GM23338 (cell line): ENCODE measurements around the gene USP19. TPM values are rescaled to one million over a fixed set of nuclear protein-coding genes. Genes with fewer than 3 reads are reported as not detected.

Source experiments
- ATAC-seq: fragments of 200-7000 bp; cut with Tn5 transposase; 3 replicates; pipeline ENCODE4 v1.9.1; 2020
- DNase-seq: peaks from one replicate; pipeline ENCODE4 v3.0.0-alpha.2; 2015; ENCODE audit warnings: low spot score
- H2AFZ ChIP-seq: fragments of 200-600 bp; sonication (generic); 2 replicates; pipeline ENCODE4 v1.8.0; 2016; ENCODE audit warnings: antibody characterized with exemption, mild to moderate bottlenecking, moderate library complexity
- H3F3A ChIP-seq: fragments of 200-600 bp; sonication (generic); replicated peaks from 2 replicates; pipeline ENCODE4 v1.8.0; 2017; ENCODE audit warnings: antibody characterized with exemption, mixed run types, low read depth
- H3K27ac ChIP-seq: fragments of 200-600 bp; sonication (generic); 2 replicates; pipeline ENCODE4 v1.6.1; 2016; ENCODE audit warnings: low read depth
- H3K27me3 ChIP-seq: fragments of 200-600 bp; sonication (generic); 2 replicates; pipeline ENCODE4 v1.8.0; 2016; ENCODE audit warnings: mild to moderate bottlenecking, mixed run types, moderate library complexity; ENCODE audit not compliant: insufficient read depth
- H3K36me3 ChIP-seq: fragments of 200-600 bp; sonication (generic); 2 replicates; pipeline ENCODE4 v1.8.0; 2016; ENCODE audit warnings: mild to moderate bottlenecking; ENCODE audit not compliant: insufficient read depth
- H3K4me1 ChIP-seq: fragments of 200-600 bp; sonication (generic); 2 replicates; pipeline ENCODE4 v1.8.0; 2016; ENCODE audit warnings: mild to moderate bottlenecking, moderate library complexity; ENCODE audit not compliant: insufficient read depth
- H3K4me2 ChIP-seq: fragments of 200-600 bp; sonication (generic); 2 replicates; pipeline ENCODE4 v1.7.1; 2017; ENCODE audit warnings: mixed run types
- H3K4me3 ChIP-seq: fragments of 200-600 bp; sonication (generic); 2 replicates; pipeline ENCODE4 v1.6.1; 2016; ENCODE audit warnings: mixed run types
- H3K79me2 ChIP-seq: fragments of 200-600 bp; sonication (generic); replicated peaks from 2 replicates; pipeline ENCODE4 v1.8.0; 2017; ENCODE audit warnings: mild to moderate bottlenecking; ENCODE audit not compliant: insufficient read depth
- H3K9me2 ChIP-seq: fragments of 200-600 bp; sonication (generic); 2 replicates; pipeline ENCODE4 v1.8.0; 2017; ENCODE audit not compliant: insufficient read depth
- H4K20me1 ChIP-seq: fragments of 200-600 bp; sonication (generic); replicated peaks from 2 replicates; pipeline ENCODE4 v1.8.0; 2017; ENCODE audit warnings: mild to moderate bottlenecking; ENCODE audit not compliant: insufficient read depth
- H3K27ac Mint-ChIP-seq: 2 replicates; pipeline ENCODE4 v1.8.0; 2020; ENCODE audit warnings: inconsistent platforms, mild to moderate bottlenecking, moderate library complexity, mixed read lengths
- H3K27me3 Mint-ChIP-seq: 3 replicates; pipeline ENCODE4 v1.8.0; 2022; ENCODE audit warnings: low read depth, mild to moderate bottlenecking, moderate library complexity, mixed read lengths, inconsistent platforms; ENCODE audit not compliant: insufficient read depth, poor library complexity
- H3K36me3 Mint-ChIP-seq: 3 replicates; pipeline ENCODE4 v1.8.0; 2021; ENCODE audit warnings: low read depth, mild to moderate bottlenecking, inconsistent platforms, moderate library complexity, mixed read lengths
- H3K4me1 Mint-ChIP-seq: 3 replicates; pipeline ENCODE4 v1.8.0; 2020; ENCODE audit warnings: mild to moderate bottlenecking, inconsistent platforms, mixed read lengths
- H3K4me3 Mint-ChIP-seq: 3 replicates; pipeline ENCODE4 v1.8.0; 2021; ENCODE audit warnings: moderate library complexity, mild to moderate bottlenecking, inconsistent platforms, mixed read lengths
- H3K9me3 Mint-ChIP-seq: 3 replicates; pipeline ENCODE4 v1.8.0; 2020; ENCODE audit warnings: moderate library complexity, mild to moderate bottlenecking, inconsistent platforms, mixed read lengths
- CTCF ChIP-seq, 2 experiments: fragments of 200-600 bp in 1 of 2; sonication (generic) in 1 of 2; conservative IDR thresholded peaks; 2 replicates each; pipeline versions ENCODE4 v1.5.1 to v1.6.1; 2016 to 2017; ENCODE audit warnings: antibody characterized with exemption in 2 of 2, low read depth in 2 of 2, mild to moderate bottlenecking in 2 of 2, moderate library complexity in 1 of 2
- JUNB ChIP-seq: IDR thresholded peaks from one replicate; pipeline ENCODE4 v1.6.1; 2016; ENCODE audit warnings: antibody characterized with exemption; ENCODE audit not compliant: unreplicated experiment
- NANOG ChIP-seq: IDR thresholded peaks from 2 replicates; pipeline ENCODE4 v1.6.1; 2016; ENCODE audit warnings: antibody characterized with exemption, borderline replicate concordance
- POLR2AphosphoS5 ChIP-seq: IDR thresholded peaks from 2 replicates; pipeline ENCODE4 v1.6.1; 2016; ENCODE audit warnings: antibody characterized with exemption, low read depth
- STAT1 ChIP-seq: IDR thresholded peaks from one replicate; pipeline ENCODE4 v1.6.1; 2016; ENCODE audit warnings: antibody characterized with exemption; ENCODE audit not compliant: unreplicated experiment
- ZNF114 ChIP-seq: fragments of 250-450 bp; sonication (Bioruptor Pico); IDR thresholded peaks from 2 replicates; pipeline ENCODE4 v1.5.0; 2020; ENCODE audit warnings: mild to moderate bottlenecking, moderate library complexity
- ZNF331 ChIP-seq: fragments of 250-450 bp; sonication (Bioruptor Pico); IDR thresholded peaks from 2 replicates; pipeline ENCODE4 v1.5.0; 2020; ENCODE audit warnings: low read depth, mild to moderate bottlenecking, moderate library complexity
- polyA plus RNA-seq: library from polyadenylated mRNA; unstranded; fragments of >200 nt; fragmentation: Nextera tagmentation; extraction: Ambion mirVana; gene quantifications from 2 replicates; pipeline ENCODE4 v1.2.1, GENCODE V29; 2016
- total RNA-seq: library from RNA; depleted of rRNA; stranded (reverse); fragments of >200 nt; shearing (Covaris generic); gene quantifications from 2 replicates; pipeline ENCODE4 v1.2.3, GENCODE V29; 2014
- TF ChIP-seq, protein P1 (sequence below): fragments of 250-450 bp; sonication (Bioruptor Pico); IDR thresholded peaks from 2 replicates; pipeline ENCODE4 v1.5.0; 2020; ENCODE audit warnings: mild to moderate bottlenecking, moderate library complexity
- TF ChIP-seq, protein P2 (sequence below): IDR thresholded peaks from one replicate; pipeline ENCODE4 v1.6.1; 2018; ENCODE audit warnings: antibody characterized with exemption; ENCODE audit not compliant: unreplicated experiment

Gene USP19
- total and polyA plus RNA-seq, 2 experiments from 2014 or later, result 13.2 to 62.0 TPM

DNA sequence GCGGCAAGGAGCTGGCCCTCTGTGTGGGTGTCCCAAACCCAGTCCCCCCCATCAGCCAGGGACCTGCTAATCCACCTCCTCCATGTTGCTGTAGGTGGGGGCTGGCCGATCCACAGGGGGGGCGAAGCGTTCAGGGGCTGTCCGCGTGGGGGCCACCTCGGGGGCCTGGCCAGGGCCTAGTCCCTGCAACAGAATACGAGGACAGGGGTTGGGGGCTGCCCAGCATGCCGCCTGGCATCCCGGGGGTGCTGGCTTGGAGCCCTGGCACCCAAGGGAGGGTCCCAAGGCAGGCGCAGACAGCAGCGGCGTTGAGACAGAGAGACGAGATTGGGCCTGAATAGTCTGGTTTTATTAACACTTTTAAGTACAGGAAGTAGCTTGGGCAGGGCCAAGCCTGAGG, 12.3 kb downstream of the USP19 start:
- no peak overlapping the region for H3K4me3 Mint-ChIP-seq
- peaks cover 14% of the 10 kb centered on the region for H3K4me1 ChIP-seq
- no peaks in the 10 kb centered on the region; the same call in 2 of the 3 replicates for H3K9me3 Mint-ChIP-seq
- no peaks in the 10 kb centered on the region for H3K9me2 ChIP-seq
- no peak overlapping the region for H3K4me2 ChIP-seq
- H3K27ac Mint-ChIP-seq, result no peak overlapping the region
- peaks cover 22% of the 10 kb centered on the region for H3K4me1 Mint-ChIP-seq
- no peaks in the 10 kb centered on the region; the same call in 1 of the 2 replicates for H4K20me1 ChIP-seq
- peaks cover 17% of the 10 kb centered on the region; the same call in 1 of the 2 replicates for H3F3A ChIP-seq
- H2AFZ ChIP-seq, result no peak overlapping the region
- H3K36me3 Mint-ChIP-seq, result peaks cover 51% of the 10 kb centered on the region
- peaks cover 8% of the 10 kb centered on the region; the same call in 1 of the 2 replicates for H3K36me3 ChIP-seq
- no peak for TF ChIP-seq JUNB
- TF ChIP-seq CTCF (conservative IDR thresholded peaks at IDR 0.05; ENCODE audit: low read depth in 2 of 2), result no peak
- TF ChIP-seq, protein P1, sequence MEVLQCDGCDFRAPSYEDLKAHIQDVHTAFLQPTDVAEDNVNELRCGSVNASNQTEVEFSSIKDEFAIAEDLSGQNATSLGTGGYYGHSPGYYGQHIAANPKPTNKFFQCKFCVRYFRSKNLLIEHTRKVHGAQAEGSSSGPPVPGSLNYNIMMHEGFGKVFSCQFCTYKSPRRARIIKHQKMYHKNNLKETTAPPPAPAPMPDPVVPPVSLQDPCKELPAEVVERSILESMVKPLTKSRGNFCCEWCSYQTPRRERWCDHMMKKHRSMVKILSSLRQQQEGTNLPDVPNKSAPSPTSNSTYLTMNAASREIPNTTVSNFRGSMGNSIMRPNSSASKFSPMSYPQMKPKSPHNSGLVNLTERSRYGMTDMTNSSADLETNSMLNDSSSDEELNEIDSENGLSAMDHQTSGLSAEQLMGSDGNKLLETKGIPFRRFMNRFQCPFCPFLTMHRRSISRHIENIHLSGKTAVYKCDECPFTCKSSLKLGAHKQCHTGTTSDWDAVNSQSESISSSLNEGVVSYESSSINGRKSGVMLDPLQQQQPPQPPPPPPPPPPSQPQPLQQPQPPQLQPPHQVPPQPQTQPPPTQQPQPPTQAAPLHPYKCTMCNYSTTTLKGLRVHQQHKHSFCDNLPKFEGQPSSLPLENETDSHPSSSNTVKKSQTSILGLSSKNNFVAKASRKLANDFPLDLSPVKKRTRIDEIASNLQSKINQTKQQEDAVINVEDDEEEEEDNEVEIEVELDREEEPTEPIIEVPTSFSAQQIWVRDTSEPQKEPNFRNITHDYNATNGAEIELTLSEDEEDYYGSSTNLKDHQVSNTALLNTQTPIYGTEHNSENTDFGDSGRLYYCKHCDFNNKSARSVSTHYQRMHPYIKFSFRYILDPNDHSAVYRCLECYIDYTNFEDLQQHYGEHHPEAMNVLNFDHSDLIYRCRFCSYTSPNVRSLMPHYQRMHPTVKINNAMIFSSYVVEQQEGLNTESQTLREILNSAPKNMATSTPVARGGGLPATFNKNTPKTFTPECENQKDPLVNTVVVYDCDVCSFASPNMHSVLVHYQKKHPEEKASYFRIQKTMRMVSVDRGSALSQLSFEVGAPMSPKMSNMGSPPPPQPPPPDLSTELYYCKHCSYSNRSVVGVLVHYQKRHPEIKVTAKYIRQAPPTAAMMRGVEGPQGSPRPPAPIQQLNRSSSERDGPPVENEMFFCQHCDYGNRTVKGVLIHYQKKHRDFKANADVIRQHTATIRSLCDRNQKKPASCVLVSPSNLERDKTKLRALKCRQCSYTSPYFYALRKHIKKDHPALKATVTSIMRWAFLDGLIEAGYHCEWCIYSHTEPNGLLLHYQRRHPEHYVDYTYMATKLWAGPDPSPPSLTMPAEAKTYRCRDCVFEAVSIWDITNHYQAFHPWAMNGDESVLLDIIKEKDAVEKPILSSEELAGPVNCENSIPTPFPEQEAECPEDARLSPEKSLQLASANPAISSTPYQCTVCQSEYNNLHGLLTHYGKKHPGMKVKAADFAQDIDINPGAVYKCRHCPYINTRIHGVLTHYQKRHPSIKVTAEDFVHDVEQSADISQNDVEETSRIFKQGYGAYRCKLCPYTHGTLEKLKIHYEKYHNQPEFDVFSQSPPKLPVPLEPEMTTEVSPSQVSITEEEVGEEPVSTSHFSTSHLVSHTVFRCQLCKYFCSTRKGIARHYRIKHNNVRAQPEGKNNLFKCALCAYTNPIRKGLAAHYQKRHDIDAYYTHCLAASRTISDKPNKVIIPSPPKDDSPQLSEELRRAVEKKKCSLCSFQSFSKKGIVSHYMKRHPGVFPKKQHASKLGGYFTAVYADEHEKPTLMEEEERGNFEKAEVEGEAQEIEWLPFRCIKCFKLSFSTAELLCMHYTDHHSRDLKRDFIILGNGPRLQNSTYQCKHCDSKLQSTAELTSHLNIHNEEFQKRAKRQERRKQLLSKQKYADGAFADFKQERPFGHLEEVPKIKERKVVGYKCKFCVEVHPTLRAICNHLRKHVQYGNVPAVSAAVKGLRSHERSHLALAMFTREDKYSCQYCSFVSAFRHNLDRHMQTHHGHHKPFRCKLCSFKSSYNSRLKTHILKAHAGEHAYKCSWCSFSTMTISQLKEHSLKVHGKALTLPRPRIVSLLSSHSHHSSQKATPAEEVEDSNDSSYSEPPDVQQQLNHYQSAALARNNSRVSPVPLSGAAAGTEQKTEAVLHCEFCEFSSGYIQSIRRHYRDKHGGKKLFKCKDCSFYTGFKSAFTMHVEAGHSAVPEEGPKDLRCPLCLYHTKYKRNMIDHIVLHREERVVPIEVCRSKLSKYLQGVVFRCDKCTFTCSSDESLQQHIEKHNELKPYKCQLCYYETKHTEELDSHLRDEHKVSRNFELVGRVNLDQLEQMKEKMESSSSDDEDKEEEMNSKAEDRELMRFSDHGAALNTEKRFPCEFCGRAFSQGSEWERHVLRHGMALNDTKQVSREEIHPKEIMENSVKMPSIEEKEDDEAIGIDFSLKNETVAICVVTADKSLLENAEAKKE, result no peak
- TF ChIP-seq, protein P2, sequence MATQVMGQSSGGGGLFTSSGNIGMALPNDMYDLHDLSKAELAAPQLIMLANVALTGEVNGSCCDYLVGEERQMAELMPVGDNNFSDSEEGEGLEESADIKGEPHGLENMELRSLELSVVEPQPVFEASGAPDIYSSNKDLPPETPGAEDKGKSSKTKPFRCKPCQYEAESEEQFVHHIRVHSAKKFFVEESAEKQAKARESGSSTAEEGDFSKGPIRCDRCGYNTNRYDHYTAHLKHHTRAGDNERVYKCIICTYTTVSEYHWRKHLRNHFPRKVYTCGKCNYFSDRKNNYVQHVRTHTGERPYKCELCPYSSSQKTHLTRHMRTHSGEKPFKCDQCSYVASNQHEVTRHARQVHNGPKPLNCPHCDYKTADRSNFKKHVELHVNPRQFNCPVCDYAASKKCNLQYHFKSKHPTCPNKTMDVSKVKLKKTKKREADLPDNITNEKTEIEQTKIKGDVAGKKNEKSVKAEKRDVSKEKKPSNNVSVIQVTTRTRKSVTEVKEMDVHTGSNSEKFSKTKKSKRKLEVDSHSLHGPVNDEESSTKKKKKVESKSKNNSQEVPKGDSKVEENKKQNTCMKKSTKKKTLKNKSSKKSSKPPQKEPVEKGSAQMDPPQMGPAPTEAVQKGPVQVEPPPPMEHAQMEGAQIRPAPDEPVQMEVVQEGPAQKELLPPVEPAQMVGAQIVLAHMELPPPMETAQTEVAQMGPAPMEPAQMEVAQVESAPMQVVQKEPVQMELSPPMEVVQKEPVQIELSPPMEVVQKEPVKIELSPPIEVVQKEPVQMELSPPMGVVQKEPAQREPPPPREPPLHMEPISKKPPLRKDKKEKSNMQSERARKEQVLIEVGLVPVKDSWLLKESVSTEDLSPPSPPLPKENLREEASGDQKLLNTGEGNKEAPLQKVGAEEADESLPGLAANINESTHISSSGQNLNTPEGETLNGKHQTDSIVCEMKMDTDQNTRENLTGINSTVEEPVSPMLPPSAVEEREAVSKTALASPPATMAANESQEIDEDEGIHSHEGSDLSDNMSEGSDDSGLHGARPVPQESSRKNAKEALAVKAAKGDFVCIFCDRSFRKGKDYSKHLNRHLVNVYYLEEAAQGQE, result no peak
- no peak for TF ChIP-seq ZNF331 (CRISPR knock-in tag)
- TF ChIP-seq POLR2AphosphoS5, result no peak
- no peak for TF ChIP-seq STAT1
- no peak for TF ChIP-seq NANOG
- no peak for TF ChIP-seq ZNF114 (CRISPR knock-in tag)
- DNase-seq, result no peak
- no peak for ATAC-seq
- H3K27me3 ChIP-seq, result no peaks in the 10 kb centered on the region
- peaks cover 16% of the 10 kb centered on the region for H3K27me3 Mint-ChIP-seq
- peaks cover 10% of the 10 kb centered on the region for H3K79me2 ChIP-seq
- no peak overlapping the region for H3K4me3 ChIP-seq
- no peak overlapping the region for H3K27ac ChIP-seq
